GM12891 (cell line): ENCODE data around the gene EIF4EBP2.

ENCODE experiments used
- PAX5 ChIP-seq: IDR thresholded peaks from 2 replicates; pipeline ENCODE4 v1.6.1; 2011; ENCODE audit warnings: low read length, moderate library complexity, mild to moderate bottlenecking; ENCODE audit not compliant: insufficient read depth, severe bottlenecking
- POLR2A ChIP-seq: IDR thresholded peaks from 2 replicates; pipeline ENCODE4 v1.6.1; 2011; ENCODE audit warnings: low read depth, low read length, control low read depth
- POLR2AphosphoS5 ChIP-seq: IDR thresholded peaks from 2 replicates; pipeline ENCODE4 v1.6.1; 2011; ENCODE audit warnings: low read depth, low read length, control low read depth
- POU2F2 ChIP-seq: IDR thresholded peaks from 2 replicates; pipeline ENCODE4 v1.6.1; 2011; ENCODE audit warnings: low read depth, mild to moderate bottlenecking, control low read depth, low read length, moderate library complexity
- SPI1 ChIP-seq: IDR thresholded peaks from 2 replicates; pipeline ENCODE4 v1.6.1; 2011; ENCODE audit warnings: low read depth, low read length, control low read depth
- TAF1 ChIP-seq: IDR thresholded peaks from 2 replicates; pipeline ENCODE4 v1.6.1; 2011; ENCODE audit warnings: low read depth, low read length, control low read depth

- TF ChIP-seq POLR2A (no peak), TAF1 (no peak), POLR2AphosphoS5 (no peak), SPI1 (no peak), PAX5 (no peak), POU2F2 (no peak)
These were observed 27.2 kb upstream of the EIF4EBP2 start for GRCh38 chr10:70376436-70377378.
